Skin epidermis (tissue), 12 donors: ENCODE results near the gene PKN3.
A peak's percentile ranks its signal among the peaks of the same experiment; 100 is the strongest.

ENCODE experiments used
- H3K27ac ChIP-seq, 21 experiments: fragments of 200-600 bp; sonication (generic) in 11 of 21; one replicate each; pipeline ENCODE4 v1.5.0; 2020; ENCODE audit warnings: mild to moderate bottlenecking in 3 of 21, inconsistent platforms in 2 of 21, moderate library complexity in 2 of 21
- H3K4me3 ChIP-seq, 7 experiments: fragments of 200-600 bp; sonication (generic) in 2 of 7; one replicate each; pipeline ENCODE4 v1.5.0; 2020; ENCODE audit warnings: inconsistent platforms in 2 of 7, mild to moderate bottlenecking in 2 of 7, moderate library complexity in 1 of 7

The PKN3 gene

GRCh38 chr9:128729766-128730517 lies 27.6 kb downstream of the PKN3 start:
- Histone ChIP-seq H3K4me3 (no peak overlapping the region), H3K27ac (no peak overlapping the region)

DNA sequence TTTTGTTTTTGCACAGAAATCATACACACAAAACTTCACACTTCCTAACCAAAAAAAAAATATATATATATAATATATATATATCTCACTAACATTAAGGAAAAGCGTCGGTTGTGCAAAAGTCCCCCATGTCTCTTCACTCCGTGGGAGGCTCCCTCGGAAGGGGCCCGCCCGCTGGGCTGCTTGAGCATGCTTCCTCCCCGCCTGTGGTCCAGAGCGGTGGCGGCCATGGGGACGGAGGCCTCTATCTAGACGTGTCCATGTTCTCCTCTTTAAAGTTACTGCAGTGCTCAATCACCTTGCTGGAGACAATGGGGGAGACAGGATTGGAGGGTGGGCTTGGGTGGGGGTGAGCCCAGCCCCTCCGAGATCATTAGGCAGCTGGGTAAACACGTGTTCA lies 28.8 kb downstream of the PKN3 start:
- H3K27ac ChIP-seq: no peak overlapping the region
- no peak overlapping the region for H3K4me3 ChIP-seq

GRCh38 chr9:128731691-128732090 lies 29.4 kb downstream of the PKN3 start:
- H3K4me3 ChIP-seq: no peak overlapping the region
- H3K27ac ChIP-seq: no peak overlapping the region

DNA sequence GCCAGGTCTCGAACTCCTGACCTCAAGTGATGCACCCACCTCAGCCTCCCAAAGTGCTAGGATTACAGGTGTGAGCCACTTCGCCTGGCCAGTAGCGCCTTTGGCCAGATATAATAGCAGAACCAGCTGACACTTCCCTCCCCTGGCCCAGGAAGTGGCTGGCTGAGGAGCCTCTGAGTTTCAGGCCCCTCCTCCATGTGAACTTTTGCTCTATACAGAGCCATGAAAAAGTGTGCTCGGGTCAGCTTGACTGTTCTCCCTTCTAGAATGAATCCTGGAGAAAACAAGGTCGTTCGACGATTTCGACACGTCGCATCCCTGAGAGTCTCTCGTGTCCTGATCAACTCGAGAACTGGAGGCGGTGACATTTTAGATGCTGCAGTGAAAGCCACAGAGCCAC lies 30.3 kb downstream of the PKN3 start:
- Histone ChIP-seq H3K27ac (no peak overlapping the region), H3K4me3 (no peak overlapping the region)

GRCh38 chr9:128733256-128733655 lies 31.0 kb downstream of the PKN3 start:
- Histone ChIP-seq H3K27ac (peak overlapping the region in 1 of 21 experiments; percentile 4), H3K4me3 (no peak overlapping the region)

DNA sequence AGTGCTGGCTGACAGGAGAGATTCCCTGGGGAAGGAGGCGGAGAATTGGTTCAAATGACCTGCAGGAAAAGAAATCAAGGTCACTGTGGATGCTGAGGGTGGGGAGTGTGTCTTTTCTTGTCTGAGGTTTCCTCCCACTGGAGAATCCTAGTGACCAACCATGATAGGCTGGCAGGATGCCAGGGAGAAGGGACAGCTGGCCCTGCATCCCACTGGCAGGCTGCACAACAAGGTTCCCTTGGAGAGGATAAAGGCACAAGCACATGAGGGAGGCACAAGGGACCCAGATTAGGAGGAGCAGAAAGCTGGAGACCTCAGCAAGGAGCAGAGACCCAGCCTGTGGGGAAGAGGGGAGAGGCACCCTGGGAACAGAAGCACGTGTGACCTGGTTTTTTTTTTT lies 33.1 kb downstream of the PKN3 start:
- Histone ChIP-seq H3K4me3 (no peak overlapping the region), H3K27ac (peak overlapping the region in 1 of 21 experiments; percentile 30)

DNA sequence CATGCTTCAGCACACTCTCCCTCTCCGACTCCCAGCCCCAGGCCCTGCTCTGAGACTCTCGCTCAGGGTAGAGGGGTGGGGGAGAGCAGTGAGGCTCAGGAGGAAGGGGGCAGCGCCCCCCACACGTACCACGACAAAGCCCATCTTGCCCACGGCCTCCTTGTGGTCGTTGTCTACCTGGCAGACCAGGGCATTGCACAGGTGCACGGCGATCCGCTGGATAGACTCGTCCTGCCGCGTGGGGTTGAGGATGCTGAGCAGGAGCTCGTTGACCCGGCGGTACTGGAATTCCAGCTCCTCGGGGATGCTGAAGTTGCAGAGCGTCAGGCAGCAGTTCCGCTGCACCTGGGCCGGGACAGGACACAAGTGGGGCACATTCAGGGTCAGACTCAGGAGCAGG lies 40.1 kb downstream of the PKN3 start:
- H3K27ac ChIP-seq: no peak overlapping the region

DNA sequence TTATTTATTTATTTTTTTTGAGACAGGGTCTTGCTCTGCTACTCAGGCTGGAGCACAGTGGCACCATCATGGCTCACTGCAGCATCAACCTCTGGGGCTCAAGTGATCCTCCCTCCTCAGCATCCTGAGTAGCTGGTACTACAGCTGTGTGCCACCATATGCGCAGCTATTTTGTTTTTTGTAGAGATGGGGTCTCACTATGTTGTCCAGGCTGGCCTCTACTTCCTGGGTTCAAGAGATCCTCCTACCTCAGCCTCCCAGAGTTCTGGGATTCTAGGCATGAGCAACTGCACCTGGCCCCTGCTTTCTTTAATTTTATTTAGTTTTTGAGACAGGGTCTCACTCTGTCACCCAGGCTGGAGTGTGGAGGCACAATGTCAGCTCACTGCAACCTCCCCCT lies 41.1 kb downstream of the PKN3 start:
- Histone ChIP-seq H3K4me3 (no peak overlapping the region), H3K27ac (no peak overlapping the region)

More for the DNA sequence above, 40.1 kb downstream of the PKN3 start:
- no peak overlapping the region for H3K4me3 ChIP-seq

DNA sequence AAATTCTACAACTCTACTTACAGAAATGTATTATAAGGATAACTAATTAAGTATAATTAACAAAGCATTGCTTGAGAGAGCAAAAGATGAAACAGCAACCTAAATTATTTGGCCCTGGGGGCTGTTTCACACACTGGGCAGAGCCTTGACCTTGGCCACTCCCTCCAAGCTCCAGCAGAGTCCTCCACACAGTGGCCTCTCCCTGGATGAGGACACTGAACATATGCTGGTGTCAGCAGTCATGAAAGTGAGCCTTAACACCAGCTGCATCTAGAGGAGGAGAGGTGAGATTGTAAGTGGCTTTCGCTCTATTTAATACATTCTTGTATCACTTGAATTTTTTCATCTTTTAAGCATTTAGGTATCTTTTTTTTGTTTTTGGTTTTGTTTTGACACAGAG lies 44.9 kb downstream of the PKN3 start:
- Histone ChIP-seq H3K4me3 (no peak overlapping the region), H3K27ac (no peak overlapping the region)

DNA sequence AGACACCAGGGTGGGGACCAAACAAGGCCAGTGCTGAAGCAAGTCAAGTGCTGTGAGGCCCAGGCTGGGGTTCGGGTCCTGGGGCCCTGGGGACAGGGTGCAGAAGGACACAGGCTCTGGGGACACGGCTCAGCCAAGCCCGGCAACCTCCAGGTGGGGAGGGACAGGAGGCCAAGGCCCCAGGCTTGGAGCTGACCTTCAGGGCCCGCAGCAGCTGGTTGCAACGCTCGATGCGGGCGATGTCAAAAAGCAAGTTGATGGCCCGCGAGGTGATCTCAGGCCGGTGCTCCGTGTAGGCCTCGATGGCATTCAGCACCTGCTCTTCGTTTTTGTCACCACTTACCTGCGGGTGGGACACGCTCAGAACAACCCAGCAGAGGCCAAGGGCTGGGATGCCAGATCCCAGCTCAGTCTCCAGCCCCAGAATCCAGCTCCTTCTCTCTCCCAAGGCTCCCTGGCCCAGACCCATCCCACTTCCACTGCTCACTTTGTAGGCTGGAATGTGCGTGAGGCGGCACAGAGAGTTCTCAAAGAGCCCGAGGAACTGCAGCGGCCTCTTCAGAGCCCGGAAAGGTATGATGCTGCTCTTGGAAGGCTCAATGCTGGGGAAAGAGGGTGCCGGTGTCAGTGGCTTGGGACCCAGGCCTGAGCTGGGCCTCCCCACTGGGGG lies 48.8 kb downstream of the PKN3 start:
- Histone ChIP-seq H3K27ac (no peak overlapping the region), H3K4me3 (no peak overlapping the region)

- H3K4me3 ChIP-seq: no peak overlapping the region
Observed at GRCh38 chr9:128753627-128754026, 51.3 kb downstream of the PKN3 start.

GRCh38 chr9:128757602-128758001 lies 55.3 kb downstream of the PKN3 start:
- Histone ChIP-seq H3K4me3 (no peak overlapping the region), H3K27ac (no peak overlapping the region)

More at GRCh38 chr9:128753627-128754026, 51.3 kb downstream of the PKN3 start:
- no peak overlapping the region for H3K27ac ChIP-seq

- no peak overlapping the region for H3K4me3 ChIP-seq
- no peak overlapping the region for H3K27ac ChIP-seq
Observed at GRCh38 chr9:128762671-128763449, 60.6 kb downstream of the PKN3 start.

GRCh38 chr9:128764361-128764760 lies 62.1 kb downstream of the PKN3 start:
- Histone ChIP-seq H3K27ac (no peak overlapping the region), H3K4me3 (no peak overlapping the region)

GRCh38 chr9:128765499-128765898 lies 63.2 kb downstream of the PKN3 start:
- Histone ChIP-seq H3K4me3 (no peak overlapping the region), H3K27ac (no peak overlapping the region)

- H3K27ac ChIP-seq: no peak overlapping the region
- no peak overlapping the region for H3K4me3 ChIP-seq
Observed at GRCh38 chr9:128768606-128769005, 66.3 kb downstream of the PKN3 start.
